Trophoblast cell (in vitro differentiated cells and primary cell): ENCODE results near the gene PLET1.

Experiments used
- DNase-seq, 2 donors: peaks; one replicate each; pipeline ENCODE4 v3.0.0-alpha.2; 2016
- H2AFZ ChIP-seq: 2 replicates; pipeline ENCODE4 v1.6.1; 2013; ENCODE audit warnings: low read length, moderate library complexity, mild to moderate bottlenecking; ENCODE audit not compliant: insufficient read depth, poor library complexity
- H2AK5ac ChIP-seq: 2 replicates; pipeline ENCODE4 v1.6.1; 2013; ENCODE audit warnings: mild to moderate bottlenecking, low read length
- H2BK120ac ChIP-seq: 2 replicates; pipeline ENCODE4 v1.6.1; 2013; ENCODE audit warnings: low read length, mild to moderate bottlenecking, moderate library complexity; ENCODE audit not compliant: insufficient read depth, poor library complexity
- H2BK12ac ChIP-seq: 2 replicates; pipeline ENCODE4 v1.6.1; 2013; ENCODE audit warnings: mild to moderate bottlenecking, low read length, moderate library complexity
- H2BK5ac ChIP-seq: 2 replicates; pipeline ENCODE4 v1.6.1; 2013; ENCODE audit warnings: low read length, low read depth, moderate library complexity, mild to moderate bottlenecking; ENCODE audit not compliant: poor library complexity
- H3K14ac ChIP-seq: 2 replicates; pipeline ENCODE4 v1.6.1; 2013; ENCODE audit warnings: mild to moderate bottlenecking, low read length
- H3K18ac ChIP-seq: 2 replicates; pipeline ENCODE4 v1.6.1; 2013; ENCODE audit warnings: mild to moderate bottlenecking, low read length
- H3K23ac ChIP-seq: 2 replicates; pipeline ENCODE4 v1.6.1; 2013; ENCODE audit warnings: low read length
- H3K27ac ChIP-seq: 2 replicates; pipeline ENCODE4 v1.5.1; 2013; ENCODE audit warnings: low read depth, mild to moderate bottlenecking, inconsistent platforms, low read length, moderate library complexity
- H3K27me3 ChIP-seq: 2 replicates; pipeline ENCODE4 v1.6.1; 2013; ENCODE audit warnings: inconsistent platforms, mild to moderate bottlenecking, low read length, moderate library complexity; ENCODE audit not compliant: insufficient read depth
- H3K36me3 ChIP-seq, 2 experiments: 1 replicate in 1 of 2; 2 replicates in 1 of 2; pipeline ENCODE4 v1.6.1; 2013; ENCODE audit warnings: low read length in 2 of 2, mild to moderate bottlenecking in 2 of 2, moderate library complexity in 1 of 2; ENCODE audit not compliant: insufficient read depth in 2 of 2, control insufficient read depth in 1 of 2
- H3K4ac ChIP-seq: 2 replicates; pipeline ENCODE4 v1.6.1; 2013; ENCODE audit warnings: low read depth, mild to moderate bottlenecking, low read length, moderate library complexity
- H3K4me1 ChIP-seq, 2 experiments: 1 replicate in 1 of 2; 2 replicates in 1 of 2; pipeline ENCODE4 v1.6.1; 2013; ENCODE audit warnings: low read length in 2 of 2, mild to moderate bottlenecking in 2 of 2, moderate library complexity in 1 of 2; ENCODE audit not compliant: insufficient read depth in 2 of 2, control insufficient read depth in 1 of 2
- H3K4me2 ChIP-seq: 2 replicates; pipeline ENCODE4 v1.6.1; 2013; ENCODE audit warnings: inconsistent platforms, mild to moderate bottlenecking, low read length, moderate library complexity
- H3K4me3 ChIP-seq: 2 replicates; pipeline ENCODE4 v1.5.1; 2013; ENCODE audit warnings: mild to moderate bottlenecking, low read depth, low read length, inconsistent platforms
- H3K79me1 ChIP-seq: one replicate; pipeline ENCODE4 v1.6.1; 2013; ENCODE audit warnings: low read length
- H3K79me2 ChIP-seq: 2 replicates; pipeline ENCODE4 v1.6.1; 2013; ENCODE audit warnings: low read length, mild to moderate bottlenecking; ENCODE audit not compliant: control insufficient read depth, insufficient read depth, poor library complexity
- H3K9ac ChIP-seq: 2 replicates; pipeline ENCODE4 v1.6.1; 2013; ENCODE audit warnings: mild to moderate bottlenecking, low read length
- H3K9me3 ChIP-seq: 2 replicates; pipeline ENCODE4 v1.6.1; 2013; ENCODE audit warnings: low read depth, mild to moderate bottlenecking, control low read depth, inconsistent platforms, low read length; ENCODE audit not compliant: insufficient read depth
- H4K12ac ChIP-seq: 2 replicates; pipeline ENCODE4 v1.6.1; 2013; ENCODE audit warnings: low read depth, mild to moderate bottlenecking, low read length, moderate library complexity
- H4K8ac ChIP-seq: 2 replicates; pipeline ENCODE4 v1.6.1; 2013; ENCODE audit warnings: low read depth, mild to moderate bottlenecking, low read length, moderate library complexity
- H4K91ac ChIP-seq: one replicate; pipeline ENCODE4 v1.6.1; 2013; ENCODE audit warnings: low read depth, mild to moderate bottlenecking, low read length, moderate library complexity
- WGBS: extraction: QIAGEN DNeasy Blood & Tissue Kit; methylation state at CpG from one replicate; pipeline ENCODE4 v1.1.7; 2013; ENCODE audit warnings: missing lambda C conversion rate; ENCODE audit not compliant: insufficient read length, insufficient coverage; ENCODE audit errors: extremely low coverage; 5-methylcytosine and 5-hydroxymethylcytosine counted together

PLET1 gene

DNA sequence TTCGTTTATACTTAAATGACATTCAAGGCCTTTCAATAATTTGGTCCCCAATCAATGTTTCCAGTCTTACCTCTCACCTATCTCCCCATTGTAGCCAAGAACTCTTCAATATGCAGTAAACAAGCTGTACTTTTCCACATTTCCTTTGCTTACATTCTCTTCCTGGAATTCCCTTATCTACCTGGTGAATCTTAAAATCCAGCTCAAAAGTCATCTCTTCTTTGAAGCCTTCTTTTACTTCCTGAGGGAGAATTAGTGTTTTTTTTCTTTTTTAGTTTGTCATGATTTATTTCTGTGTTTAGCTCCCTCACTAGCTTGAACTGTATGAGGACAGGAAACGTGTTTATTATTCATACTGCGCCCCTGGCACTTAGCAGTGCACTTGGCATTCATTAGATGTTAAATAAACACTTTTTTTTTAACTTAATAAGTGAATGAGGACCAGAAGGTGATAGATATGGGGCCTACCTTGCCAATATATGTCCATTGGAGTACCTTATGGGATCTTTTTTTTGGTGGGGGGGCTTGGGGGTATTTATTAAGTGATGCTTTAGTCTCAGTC lies 39.3 kb downstream of the PLET1 start:
- peak overlapping the region; percentile 93 for H3K27ac ChIP-seq
- no peaks in the 10 kb centered on the region for H3K36me3 ChIP-seq
- H3K14ac ChIP-seq: peak overlapping the region; percentile 68
- peak overlapping the region; percentile 82 for H2BK12ac ChIP-seq
- H3K18ac ChIP-seq: no peak overlapping the region
- no peak overlapping the region for H3K9ac ChIP-seq
- peak in 1 of 2 donors; percentile 44 for DNase-seq
- H3K9me3 ChIP-seq: no peaks in the 10 kb centered on the region
- H3K4ac ChIP-seq: peak overlapping the region; percentile 29
- no peak overlapping the region for H2AK5ac ChIP-seq
- H2BK120ac ChIP-seq: peak overlapping the region; percentile 97
- peak overlapping the region; percentile 94 for H4K91ac ChIP-seq
- H2AFZ ChIP-seq: peak overlapping the region; percentile 6
- H4K8ac ChIP-seq: peak overlapping the region; percentile 76
- peaks cover 15 to 21% of the 10 kb centered on the region in 2 experiments for H3K4me1 ChIP-seq
- no CpG with 5 or more reads among the region's 3 CpGs for WGBS
- H3K4me3 ChIP-seq: no peak overlapping the region
- no peak overlapping the region for H4K12ac ChIP-seq
- peaks cover 32% of the 10 kb centered on the region for H3K79me1 ChIP-seq
- H3K79me2 ChIP-seq: peaks cover 11% of the 10 kb centered on the region
- H2BK5ac ChIP-seq: peak overlapping the region; percentile 92
- no peak overlapping the region for H3K23ac ChIP-seq
- no peaks in the 10 kb centered on the region for H3K27me3 ChIP-seq
- no peak overlapping the region for H3K4me2 ChIP-seq

GRCh38 chr11:112219476-112220232 lies 41.0 kb downstream of the PLET1 start:
- no CpG with 5 or more reads among the region's 7 CpGs for WGBS

DNA sequence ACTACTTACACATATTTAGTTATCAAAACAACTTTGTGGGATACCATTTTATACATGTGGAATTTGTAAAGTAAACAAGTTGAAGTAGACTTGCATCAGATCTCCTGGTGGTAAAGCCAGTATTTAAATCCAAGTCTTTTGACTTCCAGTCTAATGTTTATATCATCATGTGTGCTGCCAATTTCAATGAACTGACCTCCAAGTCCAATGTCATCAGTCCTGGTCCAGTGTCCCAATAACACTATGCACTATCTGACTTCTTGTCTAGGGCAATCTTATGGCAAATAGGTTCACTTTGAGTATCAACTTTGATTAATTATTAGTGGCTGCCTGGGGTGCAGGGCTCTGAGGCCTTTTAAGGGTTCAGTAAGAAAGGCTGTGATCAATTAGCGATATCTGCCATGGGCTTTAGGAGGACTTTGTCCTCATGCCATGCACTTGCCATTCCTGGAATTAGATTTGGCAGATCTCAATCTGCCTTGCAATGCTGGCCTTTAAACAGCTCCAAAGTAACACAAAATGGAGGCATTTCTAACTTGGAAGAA lies 44.0 kb downstream of the PLET1 start:
- WGBS: no CpG with 5 or more reads among the region's 1 CpG
- H2BK5ac ChIP-seq: no peak overlapping the region

More at GRCh38 chr11:112219476-112220232, 41.0 kb downstream of the PLET1 start:
- Histone ChIP-seq H3K4me2 (no peak overlapping the region), H3K9ac (no peak overlapping the region), H3K79me1 (peaks cover 26% of the 10 kb centered on the region), H3K23ac (no peak overlapping the region), H2BK120ac (peak overlapping the region; percentile 84), H3K9me3 (no peaks in the 10 kb centered on the region), H3K4me1 (peaks cover 12 to 19% of the 10 kb centered on the region in 2 experiments), H2BK5ac (peak overlapping the region; percentile 68), H3K14ac (peak overlapping the region; percentile 46), H4K12ac (no peak overlapping the region), H3K4ac (peak overlapping the region; percentile 80), H2BK12ac (peak overlapping the region; percentile 98), H3K27ac (no peak overlapping the region), H3K36me3 (no peaks in the 10 kb centered on the region), H2AK5ac (peak overlapping the region; percentile 60), H4K8ac (peak overlapping the region; percentile 30), H3K18ac (peak overlapping the region; percentile 61), H3K27me3 (no peaks in the 10 kb centered on the region), H3K79me2 (peaks cover 7% of the 10 kb centered on the region), H3K4me3 (no peak overlapping the region), H2AFZ (no peak overlapping the region), H4K91ac (peak overlapping the region; percentile 88)
- DNase-seq: peak; percentile 25 to 86

DNA sequence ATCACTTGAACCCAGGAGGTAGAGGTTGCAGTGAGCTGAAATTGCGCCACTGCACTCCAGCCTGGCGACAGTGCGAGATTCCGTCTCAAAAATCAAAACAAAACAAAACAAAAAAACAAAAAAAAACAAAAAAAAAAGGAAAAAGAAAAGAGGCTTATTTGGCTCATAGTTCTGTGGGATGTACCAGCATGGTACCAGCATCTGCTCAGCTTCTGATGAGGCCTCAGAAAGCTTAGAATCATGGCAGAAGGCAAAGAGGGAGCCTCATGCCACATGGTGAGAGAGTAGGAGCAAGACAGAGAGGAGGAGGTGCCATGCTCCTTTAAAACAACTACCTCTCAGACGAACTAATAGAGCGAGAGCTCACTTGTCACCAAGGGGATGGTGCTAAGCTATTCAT lies 45.0 kb downstream of the PLET1 start:
- no peak overlapping the region for H3K4me2 ChIP-seq
- no peak overlapping the region for H3K9ac ChIP-seq
- no CpG with 5 or more reads among the region's 6 CpGs for WGBS

More for the DNA sequence above, 44.0 kb downstream of the PLET1 start:
- Histone ChIP-seq H3K9ac (no peak overlapping the region), H3K27ac (no peak overlapping the region), H3K36me3 (no peaks in the 10 kb centered on the region), H2AFZ (no peak overlapping the region), H2AK5ac (no peak overlapping the region), H3K27me3 (no peaks in the 10 kb centered on the region), H2BK12ac (no peak overlapping the region), H3K14ac (no peak overlapping the region), H4K12ac (no peak overlapping the region), H3K4ac (no peak overlapping the region), H2BK120ac (no peak overlapping the region), H4K8ac (no peak overlapping the region), H3K23ac (no peak overlapping the region), H4K91ac (no peak overlapping the region), H3K79me1 (peaks cover 13% of the 10 kb centered on the region), H3K4me2 (no peak overlapping the region), H3K9me3 (no peaks in the 10 kb centered on the region), H3K18ac (no peak overlapping the region), H3K4me1 (peaks cover 6 to 12% of the 10 kb centered on the region in 2 experiments), H3K79me2 (peaks cover 3% of the 10 kb centered on the region), H3K4me3 (no peak overlapping the region)
- no peak for DNase-seq

More for the DNA sequence above, 45.0 kb downstream of the PLET1 start:
- Histone ChIP-seq H2AK5ac (no peak overlapping the region), H4K12ac (no peak overlapping the region), H3K27ac (no peak overlapping the region), H3K36me3 (no peaks in the 10 kb centered on the region), H3K79me2 (no peaks in the 10 kb centered on the region), H3K23ac (no peak overlapping the region), H2BK120ac (no peak overlapping the region), H3K4ac (no peak overlapping the region), H2BK12ac (no peak overlapping the region), H3K18ac (no peak overlapping the region), H2BK5ac (peak overlapping the region; percentile 5), H3K27me3 (no peaks in the 10 kb centered on the region), H3K9me3 (no peaks in the 10 kb centered on the region), H4K91ac (no peak overlapping the region), H3K4me3 (no peak overlapping the region), H4K8ac (no peak overlapping the region), H3K79me1 (peaks cover 6% of the 10 kb centered on the region), H2AFZ (no peak overlapping the region), H3K14ac (no peak overlapping the region), H3K4me1 (peaks cover 3 to 5% of the 10 kb centered on the region in 2 experiments)
- peak; percentile 50 to 63 for DNase-seq
